Measurements from ENCODE around the gene SUSD5.

DNA sequence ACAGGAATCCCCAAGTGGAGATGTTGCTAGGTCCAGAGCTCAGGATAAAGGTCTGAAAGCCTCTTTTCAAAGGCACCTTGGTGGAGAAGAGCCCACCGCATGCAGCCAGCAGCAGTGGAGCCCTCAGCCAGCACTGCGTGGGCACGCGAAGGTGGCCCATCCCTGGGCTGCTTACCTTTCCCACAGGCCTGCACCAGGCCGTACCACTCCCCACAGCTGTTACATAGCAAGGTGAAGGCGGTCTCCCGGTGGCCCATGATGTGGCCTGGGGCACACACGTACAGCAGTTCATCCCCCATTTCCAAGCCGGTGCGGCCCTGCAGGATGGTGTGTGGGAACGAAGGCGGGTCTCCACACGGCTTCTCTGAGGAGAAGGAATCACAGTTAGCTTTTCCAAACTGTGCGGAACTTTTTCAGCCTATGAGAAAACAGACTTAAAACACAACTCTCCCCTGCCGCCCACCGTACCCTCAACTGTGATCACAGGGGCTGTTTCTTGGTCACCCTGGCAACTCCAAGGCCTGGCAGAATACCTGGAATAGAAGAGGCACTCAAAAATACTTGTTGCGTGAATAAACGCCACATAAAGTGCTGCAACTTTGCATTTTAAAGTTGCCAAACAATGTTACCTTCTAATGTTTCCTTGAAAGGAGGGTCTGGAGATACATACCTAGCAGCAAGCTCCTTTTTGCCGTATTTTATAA is 43.7 kb downstream of the SUSD5 start:
- TF ChIP-seq, protein P1, sequence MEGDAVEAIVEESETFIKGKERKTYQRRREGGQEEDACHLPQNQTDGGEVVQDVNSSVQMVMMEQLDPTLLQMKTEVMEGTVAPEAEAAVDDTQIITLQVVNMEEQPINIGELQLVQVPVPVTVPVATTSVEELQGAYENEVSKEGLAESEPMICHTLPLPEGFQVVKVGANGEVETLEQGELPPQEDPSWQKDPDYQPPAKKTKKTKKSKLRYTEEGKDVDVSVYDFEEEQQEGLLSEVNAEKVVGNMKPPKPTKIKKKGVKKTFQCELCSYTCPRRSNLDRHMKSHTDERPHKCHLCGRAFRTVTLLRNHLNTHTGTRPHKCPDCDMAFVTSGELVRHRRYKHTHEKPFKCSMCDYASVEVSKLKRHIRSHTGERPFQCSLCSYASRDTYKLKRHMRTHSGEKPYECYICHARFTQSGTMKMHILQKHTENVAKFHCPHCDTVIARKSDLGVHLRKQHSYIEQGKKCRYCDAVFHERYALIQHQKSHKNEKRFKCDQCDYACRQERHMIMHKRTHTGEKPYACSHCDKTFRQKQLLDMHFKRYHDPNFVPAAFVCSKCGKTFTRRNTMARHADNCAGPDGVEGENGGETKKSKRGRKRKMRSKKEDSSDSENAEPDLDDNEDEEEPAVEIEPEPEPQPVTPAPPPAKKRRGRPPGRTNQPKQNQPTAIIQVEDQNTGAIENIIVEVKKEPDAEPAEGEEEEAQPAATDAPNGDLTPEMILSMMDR (IDR thresholded peaks at IDR 0.05), result no peak
- no peak for TF ChIP-seq POLR2A (IDR thresholded peaks at IDR 0.05)
